ENCODE results near the gene INPP5F.

The INPP5F gene

GRCh38 chr10:119693262-119693957 lies 32.4 kb upstream of the INPP5F start:
- no peak overlapping the region for H3K4me3 ChIP-seq (ENCODE audit: low read depth, low read length)
- no peak for DNase-seq (ENCODE audit: low read depth)
- no peak for TF ChIP-seq CTCF (IDR thresholded peaks at IDR 0.05; ENCODE audit: low read depth, low read length, missing control alignments)

- no peak for TF ChIP-seq CTCF (IDR thresholded peaks at IDR 0.05; ENCODE audit: low read depth, low read length, missing control alignments)
- no peak for DNase-seq (ENCODE audit: low read depth)
These were observed 31.2 kb upstream of the INPP5F start for GRCh38 chr10:119694608-119695007.

DNA sequence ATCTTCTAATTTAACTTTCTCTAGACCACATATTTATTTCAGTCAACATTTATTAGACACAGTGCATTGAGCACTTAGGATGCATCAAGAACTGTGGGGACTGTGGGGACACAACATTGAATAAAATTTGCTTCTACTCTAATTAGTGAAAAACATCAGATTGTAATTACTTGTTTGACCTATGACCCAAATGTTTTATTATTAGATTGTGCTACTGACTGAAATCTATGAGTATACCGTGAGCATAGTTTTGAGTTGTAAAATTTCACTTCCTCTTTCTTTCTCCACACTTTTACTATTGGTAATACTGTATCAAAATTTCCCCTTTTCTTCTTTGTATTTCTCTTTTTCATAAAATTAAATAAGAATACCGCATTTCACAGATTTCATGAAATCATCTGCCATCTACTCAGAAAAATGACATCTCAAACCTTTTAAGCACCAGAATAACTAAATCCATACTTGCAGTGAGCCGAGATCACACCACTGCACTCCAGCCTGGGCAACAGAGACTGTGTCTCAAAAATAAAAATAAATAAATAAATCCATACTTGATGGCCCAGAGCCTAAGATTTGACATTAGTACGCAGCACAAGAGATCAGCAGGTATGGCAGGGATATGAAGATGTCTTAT lies 25.4 kb upstream of the INPP5F start:
- DNase-seq (ENCODE audit: low read depth) = no peak
- H3K4me3 ChIP-seq (ENCODE audit: low read depth, low read length) = no peak overlapping the region
- TF ChIP-seq CTCF (IDR thresholded peaks at IDR 0.05; ENCODE audit: low read depth, low read length, missing control alignments) = no peak

More at GRCh38 chr10:119694608-119695007, 31.2 kb upstream of the INPP5F start:
- no peak overlapping the region for H3K4me3 ChIP-seq (ENCODE audit: low read depth, low read length)

DNA sequence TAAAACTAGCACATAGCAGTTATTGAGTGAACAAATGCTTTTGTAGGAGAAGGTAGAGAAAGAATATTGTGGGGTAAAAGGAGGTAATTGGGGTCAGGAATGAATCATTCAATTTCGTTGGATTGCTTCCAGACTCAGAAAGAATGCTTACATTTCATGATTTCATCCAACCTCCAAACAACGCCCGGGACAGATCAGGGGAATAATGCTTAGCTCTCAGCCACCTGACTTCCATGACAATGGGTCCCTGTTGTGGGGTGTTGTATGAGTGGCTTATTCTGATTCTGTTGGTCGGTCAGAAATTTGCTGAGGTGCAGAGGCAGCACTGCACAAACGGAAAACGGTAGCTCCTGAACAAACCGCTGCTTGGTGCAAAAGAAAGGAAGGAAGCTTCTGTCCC lies 24.0 kb upstream of the INPP5F start:
- DNase-seq (ENCODE audit: low read depth) = no peak

DNA sequence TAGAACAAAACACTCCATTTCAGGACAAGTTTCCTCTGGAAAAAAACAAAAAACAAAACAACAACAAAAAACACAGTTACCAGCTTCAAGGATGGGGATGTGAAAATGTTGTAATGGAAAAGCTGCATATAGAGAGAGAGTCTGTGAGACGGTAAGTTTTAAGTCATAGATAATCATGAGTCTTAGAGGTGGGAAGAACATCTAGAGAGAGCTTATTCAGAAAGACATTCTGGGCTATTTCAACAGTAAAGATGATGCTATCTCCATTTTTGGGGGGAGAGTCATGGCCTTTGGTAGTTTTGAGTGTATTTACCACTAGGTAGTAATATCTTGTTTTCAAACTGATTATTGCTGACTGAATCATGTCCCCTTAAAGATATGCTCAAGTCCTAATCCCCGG lies 23.3 kb upstream of the INPP5F start:
- no peak for TF ChIP-seq CTCF (IDR thresholded peaks at IDR 0.05; ENCODE audit: low read depth, low read length, missing control alignments)
- no peak overlapping the region for H3K4me3 ChIP-seq (ENCODE audit: low read depth, low read length)
- DNase-seq (ENCODE audit: low read depth) = no peak

More for the DNA sequence above, 24.0 kb upstream of the INPP5F start:
- H3K4me3 ChIP-seq (ENCODE audit: low read depth, low read length) = no peak overlapping the region
- no peak for TF ChIP-seq CTCF (IDR thresholded peaks at IDR 0.05; ENCODE audit: low read depth, low read length, missing control alignments)

- no peak overlapping the region; the same call in 1 of the 2 replicates for H3K4me3 ChIP-seq (ENCODE audit: low read depth, low read length)
- TF ChIP-seq CTCF (IDR thresholded peaks at IDR 0.05; ENCODE audit: low read depth, low read length, missing control alignments) = no peak
- DNase-seq (ENCODE audit: low read depth) = no peak
These were observed 21.8 kb upstream of the INPP5F start for GRCh38 chr10:119703903-119704508.
